ENCODE measurements around the gene MRPL22.
"Not testable (repeated sequence)": the region's sequence is repeated elsewhere in the genome, so short reads cannot be mapped to it uniquely, and the experiment has no call there.

The MRPL22 gene

DNA sequence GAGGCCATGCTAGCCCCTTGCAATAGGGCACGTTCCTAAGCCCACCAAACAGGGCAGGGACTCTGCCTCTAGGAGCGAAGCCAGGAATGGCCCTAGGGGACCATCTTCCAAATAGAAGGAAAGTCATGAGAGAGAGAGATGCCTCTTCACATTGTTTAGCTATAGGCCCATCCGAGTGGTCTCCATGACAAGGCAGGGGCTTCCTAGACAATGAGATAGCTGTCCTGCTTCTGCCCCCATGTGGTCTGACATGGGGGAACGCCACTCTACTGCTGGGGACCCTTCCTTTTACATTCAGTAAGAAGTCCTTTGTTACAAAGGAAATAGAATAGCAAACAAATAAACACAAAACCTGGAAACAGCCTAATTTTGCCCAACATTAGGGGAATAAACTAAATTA, 54.8 kb downstream of the MRPL22 start:
- no peak for DNase-seq (ENCODE audit: low read depth in 2 of 2)

- no peak for DNase-seq (ENCODE audit: low read depth in 2 of 2)
Observed at GRCh38 chr5:154997746-154998145, 56.9 kb downstream of the MRPL22 start.

- no peak for DNase-seq (ENCODE audit: low read depth in 2 of 2)
Observed at GRCh38 chr5:154999865-155000264, 59.0 kb downstream of the MRPL22 start.

DNA sequence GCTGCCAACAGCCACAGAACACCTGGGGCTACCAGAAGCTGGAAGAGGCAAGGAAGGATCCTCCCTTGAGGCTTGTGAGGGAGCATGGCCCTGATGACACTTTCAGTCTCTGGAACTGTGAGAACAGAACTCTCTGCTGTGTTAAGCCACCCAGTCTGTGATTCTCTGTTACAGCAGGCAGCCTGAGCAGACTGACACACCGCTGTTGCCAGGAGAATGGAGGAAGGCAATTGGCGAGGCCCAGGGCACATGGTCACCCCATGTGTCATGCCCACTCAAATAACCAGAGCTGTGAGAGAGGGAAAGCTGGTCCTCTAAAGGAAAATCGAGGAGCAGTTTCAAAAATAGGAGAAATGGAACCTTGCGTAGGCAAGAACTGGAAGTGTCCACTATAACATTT, 60.6 kb downstream of the MRPL22 start:
- no peak for DNase-seq (ENCODE audit: low read depth in 2 of 2)

DNA sequence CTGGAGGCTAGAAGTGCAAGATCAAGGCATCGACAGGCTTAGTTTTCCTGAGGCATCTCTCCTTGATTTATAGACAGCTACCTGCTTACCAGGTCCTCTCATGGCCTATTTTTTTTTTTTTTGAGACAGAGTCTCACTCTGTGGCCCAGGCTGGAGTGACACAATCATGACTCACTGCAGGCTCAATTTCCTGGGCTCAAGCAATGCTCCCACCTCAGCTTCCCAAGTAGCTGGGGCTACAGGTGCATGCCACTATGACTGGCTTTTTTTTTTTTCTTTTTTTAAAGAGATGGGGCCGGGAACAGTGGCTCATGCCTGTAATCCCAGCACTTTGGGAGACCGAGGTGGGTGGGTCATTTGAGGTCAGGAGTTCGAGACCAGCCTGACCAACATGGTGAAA, 61.8 kb downstream of the MRPL22 start:
- not testable (repeated sequence) for DNase-seq (ENCODE audit: low read depth in 2 of 2)

- peak in 1 of 2 donors; percentile 7 for DNase-seq (ENCODE audit: low read depth in 2 of 2)
Observed at GRCh38 chr5:155004138-155004744, 63.4 kb downstream of the MRPL22 start.

DNA sequence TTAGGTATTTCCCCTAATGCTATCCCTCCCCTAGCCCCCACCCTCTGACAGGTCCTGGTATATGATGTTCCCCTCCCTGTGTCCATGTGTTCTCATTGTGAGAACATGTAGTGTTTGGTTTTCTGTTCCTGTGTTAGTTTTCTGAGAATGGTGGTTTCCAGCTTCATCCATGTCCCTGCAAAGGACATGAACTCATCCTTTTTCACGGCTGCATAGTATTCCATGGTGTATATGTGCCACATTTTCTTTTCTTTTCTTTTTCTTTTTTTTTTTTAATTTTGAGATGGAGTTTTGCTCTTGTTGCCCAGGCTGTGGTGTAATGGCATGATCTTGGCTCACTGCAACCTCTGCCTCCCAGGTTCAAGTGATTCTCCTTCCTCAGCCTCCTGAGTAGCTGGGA, 65.4 kb downstream of the MRPL22 start:
- DNase-seq (ENCODE audit: low read depth in 2 of 2), result not testable (repeated sequence)

DNA sequence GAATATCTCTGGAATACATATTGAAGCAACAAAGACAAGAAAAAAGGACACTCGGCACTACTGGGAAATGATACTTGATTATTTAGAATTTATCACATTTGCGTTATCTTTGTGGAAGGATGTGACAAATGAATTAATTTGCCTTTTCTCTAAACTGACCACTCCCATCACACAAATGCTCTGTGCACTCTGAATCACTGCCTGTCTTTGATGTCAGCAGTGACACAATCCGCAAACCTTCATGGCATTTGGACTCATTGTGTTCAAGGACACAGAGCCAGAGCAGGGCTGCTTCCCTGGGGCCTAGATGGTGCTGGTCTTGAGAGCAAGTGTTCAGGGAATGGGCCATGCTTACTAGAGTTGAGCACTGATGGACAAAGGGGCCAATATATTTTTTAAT, 67.8 kb downstream of the MRPL22 start:
- DNase-seq (ENCODE audit: low read depth in 2 of 2), result no peak

DNA sequence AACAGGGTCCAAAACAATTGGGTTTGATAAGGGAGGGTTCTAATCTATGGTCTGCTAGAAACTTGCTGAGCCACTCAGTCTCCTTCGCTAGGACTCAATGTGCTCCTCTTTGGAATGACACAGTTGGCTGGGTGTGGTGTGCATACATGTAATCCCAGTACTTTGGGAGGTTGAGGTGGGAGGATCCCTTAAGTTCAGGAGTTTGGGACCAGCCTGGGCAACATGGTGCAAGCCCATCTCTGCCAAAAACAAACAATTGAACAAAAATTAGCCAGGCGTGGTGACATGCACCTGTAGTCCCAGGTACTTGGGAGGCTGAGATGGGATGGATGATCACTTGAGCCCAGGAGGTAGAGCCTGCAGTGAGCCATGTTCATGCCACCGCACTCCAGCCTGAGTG, 70.0 kb downstream of the MRPL22 start:
- no peak for DNase-seq (ENCODE audit: low read depth in 2 of 2)

DNA sequence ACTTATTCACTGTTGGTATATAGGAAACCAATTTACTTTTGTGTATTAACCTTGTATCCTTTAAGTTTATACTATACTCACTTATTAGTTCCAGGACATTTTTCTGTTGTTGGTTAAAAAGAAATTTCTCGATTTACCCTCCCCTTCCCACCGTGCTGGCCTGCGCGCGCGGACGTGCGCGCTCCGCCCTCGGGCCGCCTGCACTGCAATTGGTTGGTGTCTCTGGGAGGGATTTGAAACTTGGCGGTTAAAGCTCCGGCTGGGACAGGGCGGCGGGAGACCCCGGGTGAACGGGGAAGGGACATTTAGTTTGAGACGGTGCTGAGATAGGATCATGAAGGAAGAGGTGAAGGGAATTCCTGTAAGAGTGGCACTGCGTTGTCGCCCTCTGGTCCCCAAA, 72.7 kb downstream of the MRPL22 start, which contains the start of gene KIF4B:
TSS of gene KIF4B (plus strand) at position 230 of the 400 bp plus-strand sequence. CDS start at position 335, 105 bp downstream.
- no peak for DNase-seq (ENCODE audit: low read depth in 2 of 2)

- no peak for DNase-seq (ENCODE audit: low read depth in 2 of 2)
Observed at GRCh38 chr5:155015239-155015638, 74.4 kb downstream of the MRPL22 start.

DNA sequence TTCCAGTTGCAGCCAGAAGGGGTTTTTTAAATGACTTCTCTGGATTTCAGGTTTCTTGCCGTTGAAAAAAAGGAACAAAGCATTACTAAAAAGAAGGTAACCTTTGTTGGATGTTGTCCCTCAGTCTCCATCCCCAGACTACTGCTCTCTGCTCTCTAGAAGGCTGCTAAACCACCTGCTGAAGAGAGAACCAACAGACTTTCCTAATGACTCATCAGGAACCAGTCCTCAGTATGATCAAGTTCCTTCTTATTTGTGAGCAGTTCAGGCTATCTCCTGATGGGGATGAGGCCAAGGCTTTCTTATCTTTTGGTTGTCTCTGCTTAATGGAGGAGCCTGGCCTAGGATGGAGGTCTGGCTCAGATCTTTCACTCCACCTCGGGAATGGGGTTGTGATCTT, 76.7 kb downstream of the MRPL22 start:
- no peak for DNase-seq (ENCODE audit: low read depth in 2 of 2)
